HepG2 (cell line): ENCODE data around the gene MICAL1. TPM values are rescaled to one million over a fixed set of nuclear protein-coding genes. Genes with fewer than 3 reads are reported as not detected.

Experiments
- ARID4A ChIP-seq: sonication (generic); formaldehyde crosslinking; IDR thresholded peaks from 2 replicates; pipeline ENCODE4 v1.5.0; 2020; ENCODE audit warnings: mild to moderate bottlenecking, missing genetic modification reagents, borderline replicate concordance
- BCL3 ChIP-seq: sonication (generic); formaldehyde crosslinking; IDR thresholded peaks from 2 replicates; pipeline ENCODE4 v1.5.1; 2020; ENCODE audit warnings: mild to moderate bottlenecking, missing genetic modification reagents, moderate library complexity
- ERF ChIP-seq: IDR thresholded peaks from 2 replicates; pipeline ENCODE4 v1.6.1; 2018; ENCODE audit warnings: missing biosample characterization, missing genetic modification reagents
- FIP1L1 ChIP-seq: fragments of 200-400 bp; formaldehyde crosslinking; IDR thresholded peaks from 2 replicates; pipeline ENCODE4 v1.6.1; 2018; ENCODE audit warnings: low read depth, mild to moderate bottlenecking, low read length, moderate library complexity, borderline replicate concordance; ENCODE audit not compliant: insufficient read depth
- GABPA ChIP-seq, 2 experiments: IDR thresholded peaks; 2 replicates each; pipeline ENCODE4 v1.6.1; 2011 to 2016; ENCODE audit warnings: low read depth in 2 of 2, low read length in 1 of 2, missing biosample characterization in 1 of 2, missing genetic modification characterization in 1 of 2
- HNF4G ChIP-seq, 2 experiments: sonication (generic) in 1 of 2; formaldehyde crosslinking in 1 of 2; IDR thresholded peaks; 2 replicates each; pipeline versions ENCODE4 v1.4.0 to v1.6.1; 2011 to 2020; ENCODE audit warnings: borderline replicate concordance in 2 of 2, low read depth in 2 of 2, mild to moderate bottlenecking in 2 of 2, low read length in 1 of 2, missing genetic modification reagents in 1 of 2, moderate library complexity in 1 of 2
- HNRNPK ChIP-seq: fragments of 200-400 bp; formaldehyde crosslinking; IDR thresholded peaks from 2 replicates; pipeline ENCODE4 v1.6.1; 2018; ENCODE audit warnings: low read length, low read depth, moderate library complexity, mild to moderate bottlenecking; ENCODE audit not compliant: poor library complexity, severe bottlenecking
- HNRNPL ChIP-seq: fragments of 200-400 bp; formaldehyde crosslinking; IDR thresholded peaks from 2 replicates; pipeline ENCODE4 v1.6.1; 2017; ENCODE audit warnings: mild to moderate bottlenecking, low read depth, low read length
- KAT8 ChIP-seq: IDR thresholded peaks from 2 replicates; pipeline ENCODE4 v1.6.1; 2016; ENCODE audit warnings: missing genetic modification reagents, missing compliant biosample characterization
- LCORL ChIP-seq, 2 experiments: fragments of 450-650 bp in 1 of 2; sonication (generic) in 1 of 2; formaldehyde crosslinking in 1 of 2; IDR thresholded peaks; 2 replicates each; pipeline versions ENCODE4 v1.5.0 to v1.6.1; 2017 to 2020; ENCODE audit warnings: antibody characterized with exemption in 1 of 2, missing genetic modification reagents in 1 of 2
- MTERF4 ChIP-seq: sonication (generic); formaldehyde crosslinking; IDR thresholded peaks from 2 replicates; pipeline ENCODE4 v1.8.0; 2023; ENCODE audit warnings: mild to moderate bottlenecking, missing genetic modification reagents
- MTF2 ChIP-seq: sonication (generic); formaldehyde crosslinking; IDR thresholded peaks from 2 replicates; pipeline ENCODE4 v1.5.0; 2020; ENCODE audit warnings: missing genetic modification reagents, borderline replicate concordance
- SMAD9 ChIP-seq: sonication (generic); formaldehyde crosslinking; IDR thresholded peaks from 2 replicates; pipeline ENCODE4 v1.5.1; 2020; ENCODE audit warnings: mild to moderate bottlenecking, missing genetic modification reagents
- ZBTB1 ChIP-seq: sonication (generic); formaldehyde crosslinking; IDR thresholded peaks from 2 replicates; pipeline ENCODE4 v1.4.0; 2020; ENCODE audit warnings: missing genetic modification reagents, borderline replicate concordance
- ZNF432 ChIP-seq: sonication (generic); formaldehyde crosslinking; IDR thresholded peaks from 2 replicates; pipeline ENCODE4 v1.5.0; 2020; ENCODE audit warnings: missing genetic modification reagents, mild to moderate bottlenecking, borderline replicate concordance
- ZNF549 ChIP-seq: sonication (generic); formaldehyde crosslinking; IDR thresholded peaks from 2 replicates; pipeline ENCODE4 v1.5.0; 2020; ENCODE audit warnings: missing genetic modification reagents
- polyA plus RNA-seq, 8 experiments: library from polyadenylated mRNA; depleted of rRNA in 3 of 8; stranded (reverse) in 7 of 8; unstranded in 1 of 8; fragments of >200 nt; fragmentation: Illumina TruSeq in 4 of 8; extraction: Trizol in 4 of 8; gene quantifications; 2 replicates each; pipeline versions ENCODE4 v1.2.1 to v1.2.3, GENCODE V29; 2011 to 2016; ENCODE audit warnings: low read depth in 4 of 8, missing spikeins in 1 of 8, mixed read lengths in 1 of 8; ENCODE audit not compliant: insufficient read depth in 1 of 8
- total RNA-seq, 5 experiments: library from RNA; depleted of rRNA; stranded (reverse); fragments of >200 nt; fragmentation: Illumina TruSeq; extraction: Trizol; gene quantifications; 2 replicates each; pipeline ENCODE4 v1.2.3, GENCODE V29; 2016; ENCODE audit warnings: low read depth in 1 of 5
- TF ChIP-seq, protein P1 (sequence below): sonication (generic); formaldehyde crosslinking; IDR thresholded peaks from 2 replicates; pipeline ENCODE4 v1.5.1; 2020; ENCODE audit warnings: mild to moderate bottlenecking, missing genetic modification reagents

The MICAL1 gene
- total and polyA plus RNA-seq, 2 of the 13 experiments (the other 11 are each of a cell fraction or from before 2014, with no cell fraction given), result 6.9 to 39.0 TPM

GRCh38 chr6:109455437-109456110, at the start of gene MICAL1 (continued):
- TF ChIP-seq BCL3 (CRISPR knock-in tag) (peak; percentile 2; the same call in 1 of the 2 replicates), ZNF549 (CRISPR knock-in tag) (no peak), KAT8 (CRISPR knock-in tag) (0 out of 2 replicates have a peak, but pooled peaks have one; percentile 25), FIP1L1 (no peak), HNRNPL (0 out of 2 replicates have a peak, but pooled peaks have one; percentile 10), ZBTB1 (CRISPR knock-in tag) (no peak), MTF2 (0 out of 2 replicates have a peak, but pooled peaks have one; percentile 64), ERF (CRISPR knock-in tag) (no peak), ARID4A (CRISPR knock-in tag) (peak; percentile 78), HNF4G (IDR thresholded peaks at IDR 0.05; ENCODE audit: borderline replicate concordance, low read depth, low read length) (0 out of 2 replicates have a peak, but pooled peaks have one; percentile 8), HNF4G (CRISPR knock-in tag; IDR thresholded peaks at IDR 0.05; ENCODE audit: borderline replicate concordance, low read depth) (no peak), LCORL (IDR thresholded peaks at IDR 0.05) (no peak), LCORL (CRISPR knock-in tag; IDR thresholded peaks at IDR 0.05) (0 out of 2 replicates have a peak, but pooled peaks have one; percentile 52), MTERF4 (CRISPR knock-in tag) (0 out of 2 replicates have a peak, but pooled peaks have one; percentile 24), SMAD9 (CRISPR knock-in tag) (0 out of 2 replicates have a peak, but pooled peaks have one; percentile 16), HNRNPK (peak; percentile 21), ZNF432 (CRISPR knock-in tag) (no peak), GABPA (IDR thresholded peaks at IDR 0.05; ENCODE audit: low read depth, low read length) (peak; percentile 37; the same call in 1 of the 2 replicates), GABPA (CRISPR knock-in tag; IDR thresholded peaks at IDR 0.05; ENCODE audit: low read depth) (peak; percentile 68)
- TF ChIP-seq, protein P1, sequence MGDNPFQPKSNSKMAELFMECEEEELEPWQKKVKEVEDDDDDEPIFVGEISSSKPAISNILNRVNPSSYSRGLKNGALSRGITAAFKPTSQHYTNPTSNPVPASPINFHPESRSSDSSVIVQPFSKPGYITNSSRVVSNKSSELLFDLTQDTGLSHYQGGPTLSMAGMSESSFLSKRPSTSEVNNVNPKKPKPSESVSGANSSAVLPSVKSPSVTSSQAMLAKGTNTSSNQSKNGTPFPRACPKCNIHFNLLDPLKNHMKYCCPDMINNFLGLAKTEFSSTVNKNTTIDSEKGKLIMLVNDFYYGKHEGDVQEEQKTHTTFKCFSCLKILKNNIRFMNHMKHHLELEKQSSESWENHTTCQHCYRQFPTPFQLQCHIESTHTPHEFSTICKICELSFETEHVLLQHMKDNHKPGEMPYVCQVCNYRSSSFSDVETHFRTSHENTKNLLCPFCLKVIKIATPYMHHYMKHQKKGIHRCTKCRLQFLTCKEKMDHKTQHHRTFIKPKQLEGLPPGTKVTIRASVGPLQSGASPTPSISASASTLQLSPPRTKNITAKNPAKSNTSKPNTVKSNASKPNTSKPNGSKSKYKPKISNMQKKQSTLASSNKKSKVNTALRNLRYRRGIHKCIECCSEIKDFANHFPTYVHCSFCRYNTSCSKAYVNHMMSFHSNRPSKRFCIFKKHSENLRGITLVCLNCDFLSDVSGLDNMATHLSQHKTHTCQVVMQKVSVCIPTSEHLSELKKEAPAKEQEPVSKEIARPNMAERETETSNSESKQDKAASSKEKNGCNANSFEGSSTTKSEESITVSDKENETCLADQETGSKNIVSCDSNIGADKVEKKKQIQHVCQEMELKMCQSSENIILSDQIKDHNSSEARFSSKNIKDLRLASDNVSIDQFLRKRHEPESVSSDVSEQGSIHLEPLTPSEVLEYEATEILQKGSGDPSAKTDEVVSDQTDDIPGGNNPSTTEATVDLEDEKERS (CRISPR knock-in tag), result 0 out of 2 replicates have a peak, but pooled peaks have one; percentile 4
